IPS-NIHi7 (cell line): ENCODE measurements around the gene RPL19.
"Not testable (repeated sequence)": the region's sequence is repeated elsewhere in the genome, so short reads cannot be mapped to it uniquely, and the experiment has no call there.

ENCODE experiments used
- DNase-seq: peaks from one replicate; pipeline ENCODE4 v3.0.0; 2012; ENCODE audit warnings: mixed read lengths; ENCODE audit errors: extremely low spot score

Gene RPL19

DNA sequence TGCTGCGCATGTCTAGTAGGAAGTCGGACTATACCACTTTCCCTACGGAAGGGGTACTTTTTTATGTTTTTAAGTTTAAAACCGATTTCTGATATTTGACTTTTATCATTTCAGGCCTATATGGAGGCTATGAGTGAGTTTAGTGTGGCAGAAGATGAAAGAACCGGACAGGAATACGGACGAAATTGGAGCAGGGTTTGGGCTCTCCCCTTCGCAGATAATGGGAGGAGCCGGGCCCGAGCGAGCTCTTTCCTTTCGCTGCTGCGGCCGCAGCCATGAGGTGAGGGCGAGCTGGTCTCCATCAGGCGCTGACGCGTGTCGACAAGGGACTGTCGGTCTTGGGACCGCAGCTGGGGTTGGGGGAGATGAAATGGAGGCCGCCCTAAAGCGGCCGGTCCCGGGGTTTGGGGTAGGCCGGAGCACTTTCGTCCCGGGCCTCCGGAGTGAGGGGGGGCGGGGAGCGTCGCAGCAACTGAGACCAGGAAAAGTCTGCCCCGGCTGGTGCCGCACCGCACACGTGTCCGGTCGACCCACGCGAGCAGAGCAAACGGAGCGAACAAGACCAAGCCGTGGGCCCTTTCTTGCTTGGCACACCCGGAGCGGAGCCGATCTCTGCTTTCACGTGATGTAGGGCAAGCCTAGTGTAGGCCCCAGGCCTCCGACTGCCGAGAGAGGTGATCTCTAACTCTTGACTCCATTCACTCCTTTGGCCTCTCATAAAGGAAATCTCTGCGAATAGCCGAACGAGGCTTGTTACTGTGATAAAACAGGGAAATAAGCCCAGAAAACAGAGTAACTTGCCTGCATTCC lies at the start of gene RPL19:
RPL19 (plus strand) TSS at position 214 of the 810 bp plus-strand sequence; CDS start at position 276, 62 bp downstream.
- DNase-seq = peak; percentile 77

DNA sequence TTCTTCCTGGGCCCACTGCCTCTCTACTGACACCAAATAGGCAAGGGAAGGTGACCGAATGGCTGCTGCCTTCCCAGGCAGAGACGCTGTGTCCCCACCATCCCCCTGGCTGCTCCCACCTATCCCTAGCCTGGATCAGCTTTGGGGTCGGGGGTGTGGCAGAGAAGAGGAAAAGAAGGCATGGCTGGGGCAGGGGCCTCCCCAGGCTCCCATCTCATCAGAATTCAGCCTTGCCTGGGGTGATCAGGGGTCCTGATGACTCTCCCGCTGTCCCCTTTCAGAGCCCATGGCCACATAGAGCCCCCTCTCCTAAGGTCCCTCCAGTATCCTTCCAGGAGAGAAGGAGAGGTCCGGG lies 49.3 kb upstream of the RPL19 start:
- no peak for DNase-seq

DNA sequence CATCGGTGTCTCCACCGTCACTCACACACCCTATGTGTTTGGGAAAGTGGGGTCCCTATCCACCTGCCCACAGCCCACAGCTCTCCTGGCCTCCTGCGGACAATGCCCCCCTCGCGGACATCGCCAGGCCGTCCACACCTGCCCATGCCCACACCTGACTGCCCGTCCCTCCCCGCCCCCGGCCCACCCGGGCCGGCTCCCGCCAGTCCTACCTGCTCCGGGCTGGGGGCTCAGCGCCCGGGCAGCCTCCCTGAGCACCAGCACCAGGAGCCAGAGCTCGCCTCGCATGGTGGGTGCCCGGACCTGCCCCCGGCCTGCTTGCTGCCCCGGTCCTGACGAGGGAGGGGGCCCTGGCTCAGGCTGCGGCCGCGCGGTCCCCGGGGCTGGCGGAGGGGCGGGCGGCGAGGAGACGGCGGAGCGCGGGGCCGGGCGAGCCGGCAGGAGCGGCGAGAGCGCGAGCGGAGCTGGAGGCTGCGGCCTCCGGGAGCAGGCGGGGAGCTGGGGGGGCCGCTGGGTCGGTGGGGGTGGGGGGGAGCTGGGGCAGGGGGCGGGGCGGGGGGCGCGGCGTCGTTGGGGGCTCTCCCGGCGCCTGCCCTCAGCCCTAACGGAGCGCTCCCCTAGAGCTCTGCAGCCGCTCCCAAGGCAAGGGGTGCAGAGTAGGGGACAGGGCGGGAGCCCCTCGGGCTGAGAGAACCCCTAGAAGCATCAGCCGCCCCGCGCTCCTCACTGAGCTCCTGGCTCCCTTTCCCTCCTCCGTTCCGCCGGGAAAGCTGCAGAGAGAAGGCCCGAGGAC lies 48.7 kb upstream of the RPL19 start, which contains the start of gene PLXDC1:
PLXDC1 (minus strand) TSS at position 488 of the 793 bp plus-strand sequence; CDS start at position 288, 200 bp downstream.
- DNase-seq = no peak

DNA sequence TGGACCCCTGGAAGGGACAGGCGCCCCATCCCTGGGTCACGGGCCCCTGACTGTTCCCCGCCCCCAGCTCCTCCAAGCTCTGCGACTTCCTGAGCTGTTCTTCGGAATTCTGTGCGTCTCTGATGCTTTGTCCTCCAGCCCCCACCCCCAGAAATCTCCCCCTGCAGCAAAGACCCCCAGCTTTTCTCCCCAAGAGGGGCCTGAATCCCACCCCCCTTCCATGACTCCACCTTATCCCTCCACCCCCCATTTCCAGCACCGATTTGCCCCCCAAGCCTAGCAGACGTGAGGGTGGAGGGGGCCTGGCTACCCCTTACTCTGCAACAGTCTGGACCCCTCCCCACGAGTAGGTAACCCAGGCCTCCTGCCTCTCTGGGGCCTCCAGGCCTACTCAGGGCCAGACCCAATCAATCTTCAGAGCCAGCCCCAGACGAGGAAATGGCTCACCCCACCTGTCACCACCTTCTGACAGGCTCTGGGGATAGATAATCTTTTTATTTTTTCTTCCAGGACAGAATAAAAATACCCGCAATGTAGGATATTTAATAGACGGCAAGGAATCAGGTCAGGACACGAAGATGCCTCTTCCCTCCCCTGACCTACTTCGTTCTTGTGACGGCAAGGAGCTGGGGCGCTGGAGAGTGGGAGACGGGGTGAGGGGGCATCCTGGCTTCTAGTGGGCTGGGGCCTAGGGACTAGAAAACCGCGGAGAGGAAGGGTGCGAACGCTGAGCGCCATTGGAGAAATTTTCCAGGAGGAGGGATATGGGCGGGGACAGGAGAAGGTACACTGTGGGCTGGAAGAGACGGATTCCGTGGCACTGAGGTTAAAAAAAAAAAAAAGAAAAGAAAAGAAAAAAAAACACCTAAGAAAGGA lies 47.9 kb upstream of the RPL19 start:
- no peak for DNase-seq

DNA sequence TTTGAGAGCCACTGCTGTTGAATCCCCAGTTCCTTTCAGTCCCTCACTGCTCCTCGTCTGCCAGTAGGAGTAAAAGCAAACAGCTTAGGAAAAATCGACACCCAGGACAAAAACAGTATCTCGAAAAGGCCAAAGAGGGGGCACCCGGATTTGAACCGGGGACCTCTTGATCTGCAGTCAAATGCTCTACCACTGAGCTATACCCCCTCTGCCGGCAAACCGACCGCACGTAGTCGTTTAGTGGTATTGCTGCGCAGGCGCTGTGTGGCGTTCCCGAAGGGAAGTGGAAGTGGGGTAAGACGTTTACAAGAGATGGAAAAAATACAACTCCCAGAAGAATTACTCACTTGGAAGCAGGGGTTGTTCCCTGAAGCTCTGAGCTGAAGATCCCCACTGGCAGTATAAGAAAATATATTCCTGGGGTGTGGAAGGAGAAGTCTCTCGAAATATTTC lies 46.5 kb upstream of the RPL19 start:
- peak; percentile 67 for DNase-seq

DNA sequence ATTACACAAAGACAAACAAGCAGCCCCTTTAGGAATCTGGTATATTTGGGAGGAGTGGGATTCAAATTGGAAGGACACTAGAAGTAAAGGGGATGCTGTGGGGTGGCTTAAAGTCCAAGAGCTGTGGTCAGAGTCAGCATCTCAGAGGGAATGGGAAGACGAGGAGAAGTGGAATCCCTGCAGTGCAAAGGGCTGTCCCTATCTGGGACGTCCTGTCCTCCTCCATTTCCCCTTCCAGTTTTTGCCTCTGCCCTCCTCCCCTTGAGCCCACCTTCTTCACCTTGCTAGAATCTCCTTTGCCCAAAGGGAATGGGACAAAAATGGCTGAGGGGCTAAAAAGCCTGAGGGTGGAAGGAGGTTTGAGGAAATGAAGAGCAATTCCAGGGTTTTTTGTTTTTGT lies 44.4 kb upstream of the RPL19 start:
- DNase-seq = no peak

DNA sequence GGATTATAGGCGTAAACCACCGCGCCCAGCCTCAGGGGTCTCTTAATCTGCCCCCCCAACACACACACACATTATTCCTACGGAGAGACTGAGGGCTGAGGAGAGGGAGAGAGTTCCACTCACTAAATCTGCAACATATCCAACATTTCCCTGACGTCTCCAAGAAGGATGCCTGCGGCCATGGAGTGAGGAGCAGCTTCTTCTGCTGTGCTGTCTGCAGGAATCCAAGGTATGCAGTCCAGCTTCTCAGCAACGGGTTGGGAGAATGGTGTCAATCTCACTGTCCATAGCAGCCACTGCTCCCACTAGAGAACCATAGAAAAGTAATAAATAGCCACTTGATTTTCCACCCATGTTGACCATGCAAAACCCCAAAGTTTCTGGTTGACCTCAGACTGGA lies 43.6 kb upstream of the RPL19 start:
- no peak for DNase-seq

DNA sequence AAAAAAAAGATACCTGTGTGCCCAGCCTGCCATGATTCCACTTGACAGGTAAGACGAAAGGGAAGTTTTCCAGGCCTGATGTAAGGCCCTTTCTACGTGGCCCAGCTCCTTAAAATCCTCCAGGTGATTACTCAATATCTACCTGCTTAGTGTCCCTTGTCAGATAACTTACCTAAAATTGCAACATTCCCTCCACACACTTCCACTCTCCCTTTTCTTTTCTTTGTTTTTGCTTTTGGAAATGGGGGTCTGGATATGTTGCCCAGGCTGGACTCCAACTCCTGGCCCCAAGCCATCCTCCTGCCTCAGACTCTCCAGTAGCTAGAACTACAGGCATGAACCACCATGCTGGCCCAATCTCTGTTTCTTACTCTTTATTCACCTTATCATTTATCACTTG lies 41.5 kb upstream of the RPL19 start:
- no peak for DNase-seq

DNA sequence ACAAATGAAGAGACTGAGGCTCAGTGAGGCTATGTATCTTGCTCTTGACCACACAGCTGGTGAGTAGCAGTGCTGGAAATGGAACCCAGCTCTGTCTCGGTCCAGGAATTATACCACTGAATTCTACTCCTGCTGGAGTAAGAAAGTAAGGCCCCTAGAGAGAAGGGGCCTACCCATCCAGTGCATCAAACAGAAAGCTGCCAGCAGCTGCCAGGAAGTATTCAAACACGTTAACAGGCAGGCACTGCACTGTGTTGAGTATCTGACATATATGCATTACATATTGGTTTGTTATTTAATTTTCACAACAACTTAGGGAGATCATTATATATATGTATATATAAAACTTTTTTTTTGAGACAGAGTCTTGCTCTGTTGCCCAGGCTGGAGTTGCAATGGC lies 38.1 kb upstream of the RPL19 start:
- no peak for DNase-seq

DNA sequence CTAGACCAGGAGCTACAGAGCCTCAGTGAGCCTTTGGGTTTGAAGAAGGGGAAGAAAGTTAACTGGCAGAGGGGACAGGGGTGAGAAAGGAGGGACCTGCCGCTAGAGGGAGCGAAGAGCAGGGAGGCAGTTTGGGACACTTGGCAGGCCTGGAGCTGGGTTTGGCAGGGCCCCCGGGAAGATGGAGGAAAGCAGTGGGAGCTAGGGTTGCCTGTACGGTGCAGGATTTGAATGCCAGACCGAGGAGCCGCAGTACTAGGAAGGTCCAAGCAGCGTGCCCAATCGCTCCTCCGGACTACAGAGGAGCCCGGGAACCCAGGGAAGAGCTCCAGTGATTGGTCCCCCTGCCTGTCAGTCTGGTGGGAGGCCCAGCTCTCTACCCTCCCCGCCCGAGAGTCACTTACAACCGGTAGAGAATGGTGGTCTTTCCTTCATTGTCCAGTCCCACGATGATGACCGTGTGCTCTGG lies 35.4 kb upstream of the RPL19 start:
- peak; percentile 91 for DNase-seq

DNA sequence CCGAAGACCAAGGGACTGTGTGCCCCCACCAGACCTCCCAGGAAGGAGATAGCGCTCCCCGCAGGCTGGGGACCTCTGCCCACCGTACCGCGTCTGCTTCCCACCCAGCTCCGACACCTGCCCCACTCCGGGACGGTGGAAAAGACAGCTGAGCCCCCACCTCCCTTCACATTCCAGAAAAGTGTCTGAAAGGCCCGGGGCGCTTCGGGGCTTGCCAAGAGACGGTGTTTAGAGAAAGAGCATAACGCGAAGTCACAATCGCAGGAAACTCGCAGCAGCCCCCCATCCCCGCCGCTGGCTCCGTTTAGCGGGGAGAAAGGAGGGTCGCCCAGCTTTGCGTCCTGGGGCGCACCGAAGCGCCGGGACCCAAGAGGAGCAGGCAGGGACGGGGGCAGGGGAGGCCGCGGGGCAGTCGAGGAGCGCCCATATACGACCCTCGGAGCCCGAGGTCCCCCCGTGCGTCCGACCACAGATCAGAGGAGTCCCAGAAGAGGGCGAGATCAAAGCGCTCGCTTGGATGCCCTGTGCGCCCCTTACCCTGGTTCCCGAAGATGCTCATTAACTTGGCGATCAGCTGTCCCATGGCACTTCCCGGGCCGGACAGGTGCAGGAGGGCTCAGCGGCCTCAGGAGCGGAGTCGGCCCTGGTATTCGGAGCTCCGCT lies 34.8 kb upstream of the RPL19 start:
- no peak for DNase-seq

DNA sequence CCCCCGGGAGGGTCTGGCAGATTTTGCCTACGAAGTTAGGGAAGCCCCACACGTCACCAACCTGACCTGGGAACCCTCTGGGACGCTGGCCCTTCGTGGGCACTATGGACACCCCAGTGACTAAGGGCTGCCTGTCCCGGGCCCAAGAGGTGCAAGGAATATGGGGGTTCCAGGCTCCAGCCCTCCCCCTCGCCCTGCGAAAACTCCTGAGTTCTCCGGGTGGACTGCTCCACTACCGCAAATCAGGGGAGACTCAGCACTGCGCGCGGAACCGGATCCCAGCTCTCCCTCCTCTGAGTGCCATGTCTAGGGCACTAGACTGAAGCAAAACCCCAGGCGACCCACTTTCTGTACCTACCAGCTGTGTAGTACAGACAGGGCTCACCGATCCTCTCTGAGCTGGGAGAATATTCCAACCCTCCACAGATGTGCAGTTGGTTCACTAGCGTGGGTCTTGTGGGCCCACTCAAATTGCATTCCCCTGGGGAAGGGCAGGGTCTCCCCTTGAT lies 34.2 kb upstream of the RPL19 start, which contains the start of gene ARL5C:
ARL5C (minus strand) TSS at position 321 of the 509 bp plus-strand sequence. CDS start 401 bp downstream, outside the sequence.
- no peak for DNase-seq

DNA sequence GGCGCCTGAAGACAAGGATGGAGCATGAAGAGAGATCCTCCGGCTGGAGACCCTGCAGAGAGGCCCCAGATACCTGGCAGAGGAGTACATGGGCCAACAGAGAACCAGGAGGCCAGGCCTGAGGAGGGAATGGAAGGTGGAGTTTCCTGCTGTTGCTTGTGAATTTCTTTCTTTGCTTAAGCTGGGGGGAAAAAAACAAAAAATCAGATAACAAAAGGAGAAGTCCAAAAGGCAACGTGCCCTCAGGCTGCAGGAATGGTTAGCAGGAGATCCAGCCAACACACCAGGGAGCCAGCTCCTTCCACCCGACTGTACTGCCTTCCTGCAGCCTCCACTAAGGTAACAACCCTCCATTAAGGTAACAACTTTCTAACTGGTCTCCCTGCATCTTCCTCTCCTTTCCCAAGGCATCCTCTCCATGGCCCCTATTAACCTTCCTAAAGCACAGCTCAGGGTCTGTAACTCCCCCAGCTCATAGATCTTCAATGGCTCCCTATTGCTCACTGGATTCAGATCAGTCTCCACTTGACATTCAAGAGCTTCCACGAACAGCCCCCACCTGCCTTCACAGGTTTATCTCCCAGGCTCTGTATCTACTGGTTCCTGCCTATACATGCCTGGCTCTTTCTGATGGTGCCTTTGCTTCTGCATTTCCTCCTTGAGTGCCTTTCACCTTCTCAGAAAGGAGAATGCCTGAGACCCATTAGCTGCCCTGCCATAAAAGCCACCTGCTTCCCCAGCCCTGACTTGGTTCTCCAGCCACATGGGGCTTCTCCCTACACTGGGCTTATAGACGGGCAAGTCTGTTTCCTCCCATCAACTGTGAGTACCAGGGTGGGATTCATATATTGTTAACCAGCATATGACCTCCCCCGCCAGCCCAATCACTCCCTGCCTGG lies 33.4 kb upstream of the RPL19 start:
- no peak for DNase-seq

DNA sequence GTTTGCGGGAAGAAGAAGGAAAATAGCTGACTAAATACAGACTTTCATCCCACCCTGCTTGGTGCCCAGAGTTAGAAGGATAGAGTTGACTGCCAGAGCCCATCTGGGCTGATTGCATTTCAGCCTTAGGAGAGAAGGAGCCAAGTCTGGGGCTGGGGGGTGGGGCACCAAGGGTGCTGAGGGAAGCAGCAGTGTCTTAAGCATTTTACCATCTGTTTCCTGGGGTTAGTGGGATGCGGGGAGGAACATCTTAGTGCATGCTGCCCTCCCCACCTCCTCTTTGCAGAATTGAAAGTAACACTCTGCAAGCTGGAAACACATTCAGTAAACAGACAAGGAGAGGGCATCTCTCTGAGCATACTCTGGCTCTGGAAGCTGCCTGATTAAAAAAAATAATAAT lies 32.6 kb upstream of the RPL19 start:
- DNase-seq = no peak

DNA sequence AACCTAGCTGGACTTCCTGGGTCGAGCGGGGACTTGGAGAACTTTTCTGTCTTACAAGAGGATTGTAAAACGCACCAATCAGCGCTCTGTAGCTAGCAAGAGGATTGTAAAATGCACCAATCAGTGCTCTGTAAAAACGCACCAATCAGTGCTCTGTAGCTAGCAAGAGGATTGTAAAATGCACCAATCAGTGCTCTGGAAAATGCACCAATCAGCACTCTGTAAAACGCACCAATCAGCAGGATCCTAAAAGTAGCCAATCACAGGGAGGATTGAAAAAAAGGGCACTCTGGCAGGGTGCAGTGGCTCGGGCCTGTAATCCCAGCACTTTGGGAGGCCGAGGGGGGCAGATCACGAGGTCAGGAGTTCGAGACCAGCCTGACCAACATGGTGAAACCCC lies 31.6 kb upstream of the RPL19 start:
- not testable (repeated sequence) for DNase-seq

DNA sequence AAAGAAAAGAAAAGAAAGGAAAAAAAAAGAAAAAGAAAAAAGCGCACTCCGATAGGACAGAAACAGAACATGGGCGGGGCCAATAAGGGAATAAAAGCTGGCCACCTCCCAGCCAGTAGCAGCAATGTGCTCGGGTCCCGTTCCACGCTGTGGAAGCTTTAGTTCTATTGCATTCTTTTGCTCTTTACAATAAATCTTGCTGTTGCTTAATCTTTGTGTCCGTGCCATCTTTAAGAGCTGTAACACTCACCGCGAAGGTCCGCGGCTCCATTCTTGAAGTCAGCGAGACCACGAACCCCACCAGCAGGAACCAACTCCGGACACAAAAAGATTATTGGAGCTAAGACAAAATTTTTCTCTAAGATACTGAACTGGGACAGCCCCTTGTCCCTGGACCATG lies 31.0 kb upstream of the RPL19 start:
- no peak for DNase-seq

DNA sequence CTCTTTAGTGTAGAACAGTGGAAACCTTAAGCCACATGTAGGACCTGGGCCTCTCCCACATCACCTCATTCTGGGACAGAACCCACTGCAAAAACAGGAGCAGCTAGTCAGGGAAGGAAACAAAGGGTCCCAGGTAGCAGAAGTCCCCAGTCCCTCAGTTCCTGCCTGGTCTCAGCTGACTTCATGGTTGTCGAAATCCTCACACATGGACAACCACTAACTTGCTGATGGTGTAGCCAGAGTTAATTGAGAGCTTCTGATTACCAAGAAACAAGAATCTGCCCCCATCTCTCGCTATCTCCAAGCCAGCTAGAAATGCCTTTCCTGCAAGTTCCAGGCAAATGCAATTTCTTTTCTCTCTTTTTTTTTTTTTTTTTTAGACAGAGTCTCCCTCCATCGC lies 30.6 kb upstream of the RPL19 start:
- no peak for DNase-seq

DNA sequence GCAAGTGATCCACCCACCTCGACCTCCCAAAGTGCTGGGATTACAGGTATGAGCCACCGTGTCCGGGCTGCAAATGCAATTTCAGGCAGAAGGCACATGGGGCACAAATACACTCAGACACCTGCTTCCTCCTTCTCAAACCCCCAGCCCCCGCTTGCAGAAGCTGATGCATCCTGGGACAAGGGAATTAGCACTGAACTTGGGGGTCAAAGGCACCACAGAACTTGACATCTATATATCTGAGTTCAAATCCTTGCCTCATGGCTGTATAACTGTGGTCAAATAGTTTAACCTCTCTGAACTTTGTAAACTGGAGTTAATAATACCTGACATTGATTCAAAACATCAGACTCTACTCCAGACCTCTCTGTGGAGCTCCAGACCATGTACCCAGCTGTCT lies 30.0 kb upstream of the RPL19 start:
- no peak for DNase-seq

DNA sequence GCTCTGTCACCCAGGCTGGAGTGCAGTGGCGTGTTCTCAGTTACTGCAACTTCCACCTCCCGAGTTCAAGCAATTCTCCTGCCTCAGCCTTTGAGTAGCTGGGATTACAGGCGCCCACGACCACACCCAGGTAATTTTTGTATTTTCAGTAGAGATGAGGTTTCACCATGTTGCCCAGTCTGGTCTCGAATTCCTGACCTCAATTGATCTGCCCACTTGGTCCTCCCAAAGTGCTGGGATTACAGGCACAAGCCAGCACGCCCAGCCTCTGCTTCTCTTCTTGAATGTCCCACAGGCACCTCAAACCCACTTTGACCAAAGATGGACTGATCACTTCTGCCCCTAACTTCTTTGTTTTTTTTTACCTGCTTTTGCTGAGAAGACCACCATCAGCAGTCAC lies 29.5 kb upstream of the RPL19 start:
- DNase-seq = no peak

DNA sequence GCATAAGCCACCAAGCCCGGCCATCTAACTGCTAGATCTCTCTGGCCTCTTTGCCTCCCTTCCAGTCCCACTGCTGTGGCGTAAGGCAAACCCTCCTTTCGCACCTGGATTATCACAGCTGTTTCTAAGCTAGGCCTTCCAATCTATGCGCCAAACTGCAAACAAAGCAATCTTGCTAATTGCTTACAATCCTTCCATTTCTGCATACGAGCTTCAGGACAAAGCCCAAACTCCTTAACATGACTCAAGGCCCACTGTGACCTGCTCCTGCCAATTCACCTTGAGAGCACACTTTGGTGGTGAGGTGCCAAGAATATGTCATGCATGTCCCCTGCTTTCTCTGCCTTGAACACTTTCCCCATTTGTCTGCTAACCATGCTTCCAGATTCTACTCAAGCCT lies 28.1 kb upstream of the RPL19 start:
- no peak for DNase-seq
